HG02571 (cell line): Measurements from ENCODE around the gene FGD5.

Experiments
- ATAC-seq: cut with Tn5 transposase; IDR thresholded peaks from one replicate; pipeline ENCODE4 v1.9.1; 2021; ENCODE audit warnings: mild to moderate bottlenecking, moderate library complexity; ENCODE audit not compliant: unreplicated experiment

Gene FGD5

DNA sequence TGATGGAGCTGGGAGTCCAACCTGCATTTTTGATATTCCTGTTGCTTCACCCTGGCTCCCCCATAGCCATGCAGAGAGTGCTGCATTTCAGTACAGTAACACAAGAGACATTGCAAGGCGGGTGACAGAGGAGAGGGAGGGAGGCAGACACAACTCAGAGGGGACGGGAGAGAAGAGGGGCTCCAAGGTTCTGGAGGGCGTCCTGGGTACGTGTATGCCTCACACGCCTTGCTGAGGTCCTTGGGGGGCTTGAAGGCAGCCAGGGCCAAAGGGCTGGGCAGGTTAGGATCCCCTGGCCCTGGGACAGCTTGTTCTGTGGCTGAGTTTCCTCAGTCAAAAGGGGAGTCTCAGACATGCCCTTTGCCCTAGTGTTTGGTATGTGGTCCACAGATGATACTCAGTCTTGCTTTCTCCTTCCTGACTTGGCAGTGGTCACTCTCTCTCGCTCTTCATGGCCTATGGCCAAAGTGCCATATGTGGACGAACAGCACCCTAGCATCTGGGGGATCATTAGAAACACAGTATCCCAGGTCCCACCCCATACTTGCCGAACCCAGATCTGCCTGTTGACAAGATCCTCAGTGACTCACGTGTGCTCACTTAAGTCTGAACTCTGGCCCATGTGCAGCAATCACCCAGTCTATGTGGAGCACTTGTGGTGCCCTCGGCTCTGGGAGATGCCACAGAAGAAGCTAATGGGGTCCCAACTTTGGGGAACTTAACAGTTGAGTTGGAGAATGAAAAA, 52.9 kb downstream of the FGD5 start:
- ATAC-seq: no peak

DNA sequence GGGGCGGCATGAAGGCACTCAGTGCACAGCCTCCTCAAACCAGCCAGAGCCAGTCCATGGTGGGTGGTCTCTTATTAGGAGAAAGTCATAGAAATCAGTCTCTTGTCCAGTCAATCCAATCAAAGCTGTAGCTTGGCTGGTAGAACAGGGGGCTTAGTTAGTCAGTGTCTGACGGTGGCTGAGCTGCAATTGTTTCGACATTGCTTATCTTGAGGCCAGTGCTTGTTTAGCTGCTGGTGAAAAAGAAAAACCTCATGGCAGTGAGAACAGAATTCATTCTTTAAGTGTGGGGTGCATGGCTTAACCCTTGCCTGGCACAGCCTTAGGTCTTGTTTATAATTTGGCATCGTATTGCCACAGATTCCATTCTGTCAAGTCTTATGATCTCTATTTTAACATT, 53.9 kb downstream of the FGD5 start:
- ATAC-seq: no peak

DNA sequence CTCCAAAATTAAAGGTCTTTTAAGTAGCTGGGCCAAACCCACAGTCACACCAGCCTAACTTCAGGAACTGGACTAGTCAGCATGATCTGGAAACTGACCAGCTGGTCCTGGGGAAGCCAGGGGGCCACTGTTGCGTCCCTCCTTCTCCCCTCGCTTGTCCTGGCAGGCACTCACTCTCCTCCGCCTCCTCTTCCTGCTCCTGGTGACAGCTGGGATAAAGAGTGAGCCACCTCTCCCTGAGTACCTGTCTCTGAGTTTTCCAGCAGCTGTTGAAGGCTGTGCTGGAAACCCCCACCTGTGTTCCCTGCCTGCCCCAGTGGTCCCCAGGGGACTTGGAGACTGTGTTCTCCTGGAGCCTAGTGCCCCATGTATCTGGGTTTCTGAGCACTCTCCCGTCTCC, 56.0 kb downstream of the FGD5 start:
- no peak for ATAC-seq

DNA sequence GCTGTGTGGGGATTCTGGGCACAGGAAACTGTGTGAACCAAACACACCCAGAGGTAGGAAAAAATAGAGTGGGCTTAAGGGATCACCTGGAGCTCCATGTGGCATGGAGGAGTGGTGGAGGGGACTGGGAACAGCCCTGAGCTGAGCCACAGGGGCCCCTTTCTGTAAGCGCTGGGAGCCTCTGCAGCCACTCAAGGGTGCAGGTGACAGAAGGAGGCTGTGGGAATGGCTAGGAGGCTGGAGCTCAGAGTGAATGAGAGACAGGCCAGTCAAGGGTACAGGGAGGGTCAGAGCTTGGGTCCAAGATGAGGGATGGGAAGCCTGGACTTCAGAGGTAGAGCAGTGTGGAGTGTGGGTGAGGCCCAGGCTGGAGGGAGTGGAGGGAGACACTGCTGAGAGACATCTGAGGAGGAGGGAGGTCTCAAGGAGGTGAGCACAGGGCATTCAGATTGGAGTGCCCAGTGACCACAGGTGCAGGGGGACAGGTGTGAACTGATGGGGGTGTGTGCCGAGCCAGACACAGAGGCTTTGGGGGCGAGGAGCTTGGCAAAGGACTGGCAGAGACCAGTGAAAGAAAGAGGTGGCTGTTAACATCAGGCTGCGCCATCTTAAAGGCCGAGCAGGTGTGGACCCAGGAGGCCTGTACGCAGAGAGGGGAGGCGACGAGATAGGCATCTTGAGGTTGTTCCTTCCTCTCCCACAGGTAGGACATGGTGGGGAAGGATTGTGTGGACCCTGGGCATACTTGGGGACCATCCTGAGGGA, 56.8 kb downstream of the FGD5 start:
- no peak for ATAC-seq

DNA sequence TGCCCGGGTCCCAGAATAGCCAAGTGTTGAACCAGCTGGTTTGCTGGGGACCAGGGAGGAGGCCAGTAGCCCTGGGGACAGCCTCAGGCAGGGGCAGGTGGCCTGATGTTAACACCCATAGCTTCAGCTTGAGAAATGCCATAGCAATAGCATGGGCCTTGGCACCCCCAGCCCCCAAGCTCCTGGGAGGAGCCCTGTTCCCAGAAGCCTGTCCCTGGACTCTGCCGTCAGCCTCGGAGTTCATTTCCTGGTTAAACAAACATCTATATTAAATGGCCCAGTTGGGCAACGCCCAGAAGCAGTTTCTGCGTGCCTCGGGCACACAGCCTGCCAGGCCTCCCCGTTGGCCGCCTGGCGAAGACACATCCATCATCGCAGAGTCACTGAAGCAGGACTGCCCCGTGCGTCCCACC, 58.2 kb downstream of the FGD5 start:
- ATAC-seq: no peak

DNA sequence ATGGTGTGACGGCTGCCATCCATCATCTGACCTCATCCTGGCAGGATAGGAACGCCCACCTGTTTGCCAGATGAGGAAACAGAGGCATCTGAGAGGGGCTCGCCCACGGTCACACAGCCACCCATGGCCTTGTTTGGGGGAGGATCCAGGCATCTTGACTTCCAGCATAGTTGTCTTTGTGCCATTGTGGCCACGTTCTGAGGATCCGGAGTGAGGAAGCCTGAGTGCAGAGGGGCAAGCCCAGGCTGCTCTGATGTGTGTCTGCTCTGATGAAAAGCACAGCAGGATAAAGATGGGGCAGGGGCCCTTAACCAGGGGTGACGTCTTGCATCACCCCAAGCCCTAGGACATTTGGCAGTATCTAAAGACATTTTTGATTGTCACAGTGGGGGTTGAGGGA, 58.7 kb downstream of the FGD5 start:
- ATAC-seq: no peak

DNA sequence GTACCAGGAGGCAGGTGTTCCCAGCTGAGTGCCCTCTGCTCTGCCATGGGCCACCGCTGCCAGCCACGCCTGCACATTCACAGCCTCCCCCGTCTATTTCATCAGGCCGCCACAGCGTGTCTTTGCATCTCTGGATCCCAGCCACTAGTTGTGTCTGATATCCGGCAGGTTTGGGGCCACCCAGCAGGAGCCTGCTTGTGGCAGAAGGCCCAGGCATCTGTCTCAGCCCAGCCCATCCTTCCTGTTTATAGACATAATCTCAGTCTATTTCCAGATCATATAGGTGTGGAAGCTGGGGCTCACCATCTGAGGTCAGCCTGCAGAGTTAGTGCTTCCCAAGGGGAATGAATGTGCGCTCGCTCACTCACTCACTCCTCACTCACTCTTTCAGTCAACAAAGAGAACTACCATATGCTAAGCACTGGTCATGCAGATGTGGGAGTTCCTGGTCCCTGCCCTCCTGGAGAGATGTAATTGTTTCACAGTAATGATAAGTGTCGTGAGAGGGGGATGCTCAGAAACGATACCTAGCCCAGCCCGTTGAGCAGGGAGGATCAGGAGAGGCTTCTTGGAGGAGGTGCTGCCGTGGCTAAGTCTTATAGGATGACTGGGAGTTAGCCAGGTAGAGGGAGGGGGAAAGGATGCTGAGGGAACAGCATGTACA, 60.6 kb downstream of the FGD5 start:
- no peak for ATAC-seq

DNA sequence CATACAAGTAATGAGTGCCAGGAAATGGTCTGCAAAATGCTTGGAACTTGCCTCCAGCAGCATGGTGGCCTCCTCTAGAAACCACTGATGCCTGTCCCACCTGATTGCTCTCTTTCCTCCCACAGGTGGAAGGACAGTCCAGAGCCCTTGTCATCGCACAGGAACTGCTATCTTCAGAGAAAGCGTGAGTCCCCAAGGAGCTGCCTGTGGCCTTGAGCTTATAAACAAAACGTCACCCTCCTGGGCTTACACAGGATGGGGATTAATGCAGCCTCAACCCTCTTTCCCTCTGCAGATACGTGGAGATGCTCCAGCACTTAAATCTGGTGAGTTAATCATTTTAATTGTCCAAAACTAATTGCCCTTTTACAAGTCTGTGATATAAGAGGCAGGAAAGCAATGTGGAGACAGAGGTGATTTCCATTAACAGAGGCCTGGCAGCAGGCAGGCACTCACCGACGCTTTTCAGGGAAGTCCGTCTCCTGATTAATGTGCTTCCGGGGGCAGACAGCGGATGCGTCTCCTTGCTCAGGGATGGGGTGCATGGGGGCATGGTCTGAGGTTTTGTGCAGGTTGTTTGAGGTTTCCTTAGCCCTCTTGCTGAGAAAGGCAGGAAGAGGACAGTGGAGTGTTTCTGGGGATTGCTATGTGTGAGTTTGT, 61.8 kb downstream of the FGD5 start:
- no peak for ATAC-seq

DNA sequence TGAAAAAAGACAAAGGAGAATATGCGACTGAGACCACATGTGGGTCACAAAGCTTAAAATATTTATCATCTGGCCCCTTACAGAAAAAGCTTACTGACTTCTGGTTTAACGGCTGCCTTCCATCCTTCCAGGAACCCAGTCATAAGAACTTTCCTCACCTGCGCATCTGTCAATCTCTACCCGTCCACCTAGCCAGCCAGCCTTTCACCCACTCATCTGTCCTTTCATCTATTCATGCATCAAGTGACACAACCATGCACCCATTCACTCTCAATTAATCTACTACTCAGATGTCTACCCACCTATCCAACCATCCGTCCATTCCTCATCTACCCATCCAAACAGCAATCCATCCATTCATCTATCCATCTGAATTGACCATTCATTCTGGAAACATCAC, 64.5 kb downstream of the FGD5 start:
- ATAC-seq: no peak

DNA sequence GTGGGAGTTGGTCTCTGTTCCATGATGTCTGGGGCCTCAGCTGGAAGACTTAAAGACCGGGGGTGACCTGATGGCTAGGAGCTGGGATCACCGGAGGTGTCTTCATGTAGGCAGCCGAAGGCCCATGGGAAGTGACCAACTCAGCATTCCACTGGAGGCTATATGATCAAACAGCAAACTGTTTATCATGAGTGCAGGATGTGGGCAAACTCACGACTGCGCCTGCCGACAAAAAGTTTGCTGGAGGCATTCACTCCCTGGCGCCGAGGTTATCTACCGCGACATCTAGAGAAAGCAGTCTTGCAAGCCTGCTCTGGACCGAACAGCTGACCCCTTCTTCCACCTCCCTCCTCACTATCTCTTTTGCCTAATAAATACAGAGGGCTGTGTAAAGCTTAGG, 65.9 kb downstream of the FGD5 start:
- no peak for ATAC-seq

DNA sequence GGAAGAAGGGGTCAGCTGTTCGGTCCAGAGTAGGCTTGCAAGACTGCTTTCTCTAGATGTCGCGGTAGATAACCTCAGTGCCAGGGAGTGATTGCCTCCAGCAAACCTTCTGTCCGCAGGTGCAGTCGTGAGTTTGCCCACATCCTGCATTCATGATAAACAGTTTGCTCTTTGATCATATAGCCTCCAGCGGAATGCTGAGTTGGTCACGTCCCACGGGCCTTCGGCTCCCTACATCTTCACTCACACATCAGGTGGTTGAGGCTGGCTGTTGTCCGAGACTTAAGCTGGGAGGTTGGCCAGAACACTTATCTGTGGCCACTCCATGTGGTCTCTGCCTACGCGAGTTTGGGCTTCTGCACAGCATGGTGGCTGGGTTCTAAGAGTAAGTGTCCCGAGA, 66.5 kb downstream of the FGD5 start:
- ATAC-seq: no peak

DNA sequence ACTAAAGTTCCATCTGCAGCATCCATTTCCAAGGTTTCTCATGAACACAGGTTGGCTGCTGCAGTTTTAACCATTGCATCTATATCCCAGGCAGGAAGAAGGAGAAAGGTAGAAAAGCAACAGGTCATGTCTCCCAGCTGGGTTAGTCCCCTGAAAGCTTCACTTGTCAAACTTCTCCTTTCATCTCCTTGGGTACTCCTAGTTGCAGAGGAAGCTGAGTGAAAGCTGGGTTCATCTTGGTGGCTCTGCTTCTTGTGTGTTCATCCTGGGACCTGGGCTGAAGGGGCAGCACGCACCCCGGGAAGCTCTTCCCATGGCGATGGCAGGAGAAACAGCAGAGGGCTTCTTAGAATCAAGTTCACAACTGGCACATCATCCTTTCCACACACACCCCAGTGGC, 67.3 kb downstream of the FGD5 start:
- no peak for ATAC-seq

DNA sequence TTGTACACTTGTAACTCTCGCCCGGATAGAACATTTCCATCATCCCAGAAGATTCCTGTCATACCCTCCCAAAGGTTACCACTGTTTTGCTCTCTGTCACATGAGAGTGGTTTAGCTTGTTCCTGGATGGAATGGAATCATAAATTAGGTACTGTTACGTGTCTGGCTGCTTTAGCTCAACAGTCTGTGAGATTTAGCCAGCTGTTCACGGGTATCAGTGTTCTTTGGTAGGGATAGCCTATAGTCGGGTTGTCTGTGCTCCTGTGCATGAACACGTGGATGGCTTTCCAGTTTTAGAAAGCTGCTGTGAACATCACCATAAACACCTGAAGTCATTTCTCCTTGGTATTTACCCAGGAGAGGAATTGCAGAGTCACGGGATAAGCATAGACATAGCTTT, 70.4 kb downstream of the FGD5 start:
- no peak for ATAC-seq

DNA sequence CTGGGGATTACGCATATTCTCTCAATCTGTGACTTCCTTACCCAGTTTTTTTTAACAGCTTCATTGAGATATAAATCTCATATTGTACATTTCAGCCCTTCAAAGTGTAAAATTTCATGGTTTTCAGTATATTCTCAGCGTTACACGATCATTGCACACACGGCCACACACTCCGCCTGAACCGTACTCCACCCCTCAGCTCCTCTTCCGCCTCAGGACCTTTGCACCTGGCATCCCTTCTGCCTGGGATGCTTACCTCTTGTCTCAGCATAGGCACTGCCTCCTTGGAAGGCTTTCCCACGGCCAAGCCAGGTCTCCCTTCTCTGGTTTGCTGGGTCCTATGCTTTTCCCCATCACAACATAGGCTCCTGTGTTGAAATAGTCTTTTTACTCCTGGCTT, 71.2 kb downstream of the FGD5 start:
- ATAC-seq: no peak

DNA sequence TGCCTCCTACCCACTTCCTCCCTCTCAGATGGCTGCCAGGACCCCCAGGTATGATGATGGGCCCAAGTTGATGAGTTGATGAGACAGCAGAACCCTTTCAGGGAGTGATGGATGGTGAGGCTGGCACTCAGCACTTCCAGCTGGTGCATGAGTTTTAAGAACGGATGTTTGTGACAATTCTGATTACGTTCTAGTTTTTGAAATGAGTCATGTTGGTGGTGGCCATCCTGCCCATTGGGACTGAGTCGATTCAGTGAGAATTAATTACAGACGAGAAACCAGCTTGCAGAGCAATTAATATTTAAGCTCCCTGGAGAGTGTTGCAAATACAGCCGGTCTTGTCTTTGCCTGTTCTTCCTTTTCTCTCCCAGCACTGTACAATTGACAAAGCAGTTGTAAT, 71.7 kb downstream of the FGD5 start:
- ATAC-seq: no peak

DNA sequence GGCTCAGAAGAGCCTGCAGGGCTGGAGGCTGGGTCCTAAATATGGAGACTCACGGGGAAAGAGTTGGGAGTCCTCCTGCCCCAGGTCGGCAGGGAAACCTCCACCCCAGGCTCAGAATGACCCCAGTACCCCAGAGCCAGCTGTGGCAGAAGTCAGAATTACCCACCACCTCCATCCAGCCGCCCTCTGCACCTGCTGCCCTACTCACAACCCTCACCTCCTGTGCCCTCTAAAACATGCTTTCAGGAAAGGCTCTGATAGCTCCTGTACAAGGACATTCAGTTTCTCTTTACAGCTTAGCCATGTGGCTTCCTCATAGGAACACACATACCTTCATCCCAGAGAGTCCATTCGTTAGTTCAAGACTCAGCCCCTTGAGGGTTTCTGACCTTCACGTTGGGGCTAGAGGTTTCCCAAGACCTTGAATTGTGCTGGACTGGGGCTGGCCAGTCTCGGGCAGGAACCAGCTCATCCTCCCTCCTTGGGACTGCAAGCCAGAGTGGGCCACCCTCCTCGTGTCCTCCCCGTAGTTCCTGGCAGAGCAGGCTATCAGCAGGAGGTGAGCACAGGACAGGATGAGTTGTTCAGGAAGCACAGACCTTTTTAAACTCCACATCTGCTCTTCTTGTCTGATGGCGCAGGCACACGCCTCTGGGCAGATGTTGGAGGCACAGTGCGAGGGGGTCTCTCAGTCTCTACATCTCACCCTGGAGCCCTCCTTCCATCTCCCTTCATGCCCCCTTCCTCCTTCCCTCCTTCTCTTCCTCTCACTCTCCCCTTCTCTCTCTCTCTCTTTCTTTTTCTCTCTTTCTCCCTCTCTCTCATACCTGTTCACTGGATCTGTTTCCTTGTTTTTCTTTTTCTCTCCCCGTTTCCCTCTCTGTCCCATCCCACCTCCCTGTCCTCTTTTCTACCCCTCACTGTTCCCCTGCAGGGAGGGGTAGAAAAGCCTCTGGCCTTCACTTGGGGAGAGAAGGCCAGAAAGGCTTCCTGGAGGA, 72.7 kb downstream of the FGD5 start:
- no peak for ATAC-seq

DNA sequence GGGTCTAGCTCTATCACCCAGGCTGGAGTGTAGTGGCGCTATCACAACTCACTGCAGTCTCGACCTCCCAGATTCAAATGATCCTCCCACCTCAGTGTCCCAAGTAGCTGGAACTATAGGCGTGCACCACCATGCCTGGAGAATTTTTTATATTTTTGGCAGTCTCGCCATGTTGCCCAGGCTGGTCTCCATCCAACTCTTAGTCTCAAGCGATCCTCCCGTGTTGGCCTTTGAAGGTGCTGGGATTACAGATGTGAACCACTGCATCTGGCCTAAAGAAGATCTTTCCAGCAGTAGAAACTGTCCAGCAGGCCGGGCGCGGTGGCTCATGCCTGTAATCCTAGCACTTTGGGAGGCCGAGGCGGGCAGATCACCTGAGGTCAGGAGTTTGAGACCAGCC, 73.5 kb downstream of the FGD5 start:
- ATAC-seq: no peak

DNA sequence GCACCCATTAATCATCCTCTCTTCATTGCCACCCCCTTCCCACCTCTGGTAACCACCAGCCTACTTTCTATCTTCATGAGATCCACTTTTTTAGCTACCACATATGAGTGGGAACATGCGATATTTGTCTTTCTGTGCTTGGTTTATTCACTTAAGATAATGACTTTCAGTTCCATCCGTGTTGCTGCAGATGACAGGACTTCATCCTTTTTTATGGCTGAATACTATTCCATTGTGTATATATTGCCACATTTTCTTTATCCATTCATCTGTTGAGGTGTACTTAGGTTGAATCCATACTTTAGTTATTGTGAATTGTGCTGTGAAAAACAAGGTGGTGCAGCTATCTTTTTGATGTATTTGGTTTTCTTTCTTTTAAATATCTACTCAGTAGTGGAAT, 75.3 kb downstream of the FGD5 start:
- ATAC-seq: no peak

DNA sequence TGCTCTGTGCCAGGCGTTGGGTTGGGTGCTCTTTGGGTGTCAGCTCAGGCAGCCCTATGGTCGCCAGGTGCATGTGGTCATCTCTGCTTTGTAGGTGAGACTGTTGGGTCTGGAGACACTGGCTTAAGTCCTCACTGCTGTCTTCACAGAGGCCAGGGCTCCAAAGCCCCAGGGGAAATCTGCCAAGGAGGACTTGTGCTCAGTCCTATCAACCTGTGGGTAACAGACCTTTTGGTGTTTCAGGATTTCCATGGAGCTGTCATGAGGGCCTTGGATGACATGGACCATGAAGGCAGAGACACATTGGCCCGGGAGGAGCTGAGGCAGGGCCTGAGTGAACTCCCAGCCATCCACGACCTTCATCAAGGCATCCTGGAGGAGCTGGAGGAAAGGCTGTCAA, 78.5 kb downstream of the FGD5 start:
- no peak for ATAC-seq

DNA sequence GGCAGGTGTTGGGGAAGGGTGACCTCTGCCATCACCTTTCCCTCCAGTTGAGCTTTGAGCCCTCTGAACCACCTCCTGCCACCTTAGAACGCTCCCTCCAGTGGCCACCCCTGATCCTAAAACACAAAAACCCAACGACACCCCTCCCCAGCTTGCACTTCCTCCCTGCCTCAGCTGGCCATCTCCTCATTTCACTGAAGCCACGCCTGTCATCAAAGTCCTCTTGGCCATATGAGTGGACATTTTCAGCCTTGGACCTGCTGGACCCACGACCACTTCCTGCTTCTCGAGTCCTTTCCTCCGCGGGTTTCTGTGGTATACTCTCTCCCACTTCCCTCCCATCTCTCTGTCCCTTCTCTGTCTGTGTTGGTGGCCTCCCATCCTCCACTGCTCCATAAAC, 80.2 kb downstream of the FGD5 start:
- no peak for ATAC-seq
